K562 (cell line): Measurements from ENCODE around the gene IL10RB. TPM values are rescaled to one million over a fixed set of nuclear protein-coding genes. Genes with fewer than 3 reads are reported as not detected.

Source experiments
- AFF4 ChIP-seq: sonication (generic); formaldehyde crosslinking; IDR thresholded peaks from 2 replicates; pipeline ENCODE4 v1.8.0; 2023; ENCODE audit warnings: mild to moderate bottlenecking, missing genetic modification reagents
- CBFA2T3 ChIP-seq: fragments of 450-650 bp; IDR thresholded peaks from 2 replicates; pipeline ENCODE4 v1.6.1; 2017
- E2F8 ChIP-seq: fragments of 450-650 bp; IDR thresholded peaks from 2 replicates; pipeline ENCODE4 v1.7.1; 2018; ENCODE audit warnings: mild to moderate bottlenecking, low read depth; ENCODE audit not compliant: partially characterized antibody
- ELF2 ChIP-seq: fragments of 250-450 bp; sonication (Bioruptor Pico); IDR thresholded peaks from 2 replicates; pipeline ENCODE4 v1.5.0; 2021; ENCODE audit warnings: mild to moderate bottlenecking
- ESRRA ChIP-seq: fragments of 450-650 bp; IDR thresholded peaks from 2 replicates; pipeline ENCODE4 v1.6.1; 2014; ENCODE audit warnings: low read depth, mild to moderate bottlenecking, moderate library complexity, borderline replicate concordance
- ETV5 ChIP-seq: sonication (generic); formaldehyde crosslinking; IDR thresholded peaks from 2 replicates; pipeline ENCODE4 v1.4.0; 2020; ENCODE audit warnings: low read depth, mild to moderate bottlenecking, missing genetic modification reagents
- FOXM1 ChIP-seq, 2 experiments: fragments of 450-650 bp in 1 of 2; sonication (generic) in 1 of 2; formaldehyde crosslinking in 1 of 2; IDR thresholded peaks; 2 replicates each; pipeline versions ENCODE4 v1.6.1 to v1.9.0; 2017 to 2022; ENCODE audit warnings: low read depth in 2 of 2, mild to moderate bottlenecking in 2 of 2, missing genetic modification reagents in 1 of 2, moderate library complexity in 1 of 2
- HMG20A ChIP-seq: fragments of 450-650 bp; formaldehyde crosslinking; conservative IDR thresholded peaks from 2 replicates; pipeline ENCODE4 v1.4.0; 2020; ENCODE audit warnings: mild to moderate bottlenecking, mixed read lengths
- MCM5 ChIP-seq: fragments of 450-650 bp; IDR thresholded peaks from 2 replicates; pipeline ENCODE4 v1.6.1; 2016; ENCODE audit warnings: low read depth
- MYBL2 ChIP-seq, 2 experiments: fragments of 450-650 bp in 1 of 2; sonication (generic) in 1 of 2; formaldehyde crosslinking in 1 of 2; IDR thresholded peaks; 2 replicates each; pipeline versions ENCODE4 v1.6.1 to v1.8.1; 2017 to 2022; ENCODE audit warnings: borderline replicate concordance in 1 of 2, inconsistent platforms in 1 of 2, low read depth in 1 of 2, mild to moderate bottlenecking in 1 of 2, missing genetic modification reagents in 1 of 2, moderate library complexity in 1 of 2
- OTX1 ChIP-seq: fragments of 450-650 bp; formaldehyde crosslinking; IDR thresholded peaks from 2 replicates; pipeline ENCODE4 v1.4.0; 2022; ENCODE audit warnings: mild to moderate bottlenecking
- RBM39 ChIP-seq: fragments of 200-400 bp; formaldehyde crosslinking; optimal IDR thresholded peaks from 2 replicates; pipeline ENCODE3; 2018; ENCODE audit warnings: low read depth, low read length
- SMARCA4 ChIP-seq: fragments of 450-650 bp; IDR thresholded peaks from 2 replicates; pipeline ENCODE4 v1.6.1; 2016
- STAT5A ChIP-seq: IDR thresholded peaks from 2 replicates; pipeline ENCODE4 v1.6.1; 2012; ENCODE audit warnings: low read length, inconsistent platforms, borderline replicate concordance
- STAT5B ChIP-seq: fragments of 250-450 bp; sonication (Bioruptor Pico); IDR thresholded peaks from 2 replicates; pipeline ENCODE4 v1.8.0; 2021; ENCODE audit warnings: mild to moderate bottlenecking, inconsistent platforms
- TAL1 ChIP-seq: fragments of 450-650 bp; IDR thresholded peaks from 2 replicates; pipeline ENCODE4 v1.6.1; 2016; ENCODE audit warnings: mild to moderate bottlenecking
- TEAD1 ChIP-seq, 2 experiments: fragments of 450-650 bp in 1 of 2; sonication (generic) in 1 of 2; formaldehyde crosslinking; IDR thresholded peaks; 2 replicates each; pipeline versions ENCODE4 v1.4.0 to v1.8.0; 2020 to 2022; ENCODE audit warnings: mild to moderate bottlenecking in 2 of 2, missing genetic modification reagents in 1 of 2
- ZBTB34 ChIP-seq: fragments of 250-450 bp; sonication (Bioruptor Pico); IDR thresholded peaks from 2 replicates; pipeline ENCODE4 v1.8.0; 2021; ENCODE audit warnings: mild to moderate bottlenecking, moderate library complexity
- ZBTB8A ChIP-seq: fragments of 450-650 bp; IDR thresholded peaks from 2 replicates; pipeline ENCODE4 v1.6.1; 2018; ENCODE audit warnings: mild to moderate bottlenecking, moderate library complexity; ENCODE audit not compliant: partially characterized antibody
- polyA plus RNA-seq, 8 experiments: library from polyadenylated mRNA; depleted of rRNA in 4 of 8; stranded (reverse) in 5 of 8; unstranded in 3 of 8; fragments of >200 nt; fragmentation: Nextera tagmentation in 2 of 8; fragmentation: Illumina TruSeq in 1 of 8; extraction: Ambion mirVana in 2 of 8; extraction: Trizol in 1 of 8; gene quantifications; 2 replicates each; pipeline versions ENCODE4 v1.2.1 to v1.2.3, GENCODE V29; 2011 to 2014; ENCODE audit warnings: inconsistent platforms in 1 of 8, missing spikeins in 1 of 8
- total RNA-seq, 7 experiments: library from RNA; depleted of rRNA in 6 of 7; stranded (reverse); fragments of >200 nt in 6 of 7; fragmentation: Illumina TruSeq in 2 of 7; extraction: Trizol in 2 of 7; gene quantifications; 2 replicates each; pipeline versions ENCODE4 v1.2.1 to v1.2.3, GENCODE V29; 2011 to 2021; ENCODE audit warnings: low replicate concordance in 1 of 7

IL10RB gene
- total and polyA plus RNA-seq, 9 of the 15 experiments (the other 6 are each of a cell fraction or from before 2014, with no cell fraction given): 10.9 to 33.8 (median 23.0) TPM

- TF ChIP-seq SMARCA4 (no peak), ELF2 (CRISPR knock-in tag) (peak; percentile 89), ESRRA (no peak), RBM39 (no peak), STAT5A (no peak), TAL1 (no peak), ZBTB8A (no peak), STAT5B (no peak), CBFA2T3 (no peak), MCM5 (no peak), MYBL2 (IDR thresholded peaks at IDR 0.05; ENCODE audit: low read depth) (no peak), MYBL2 (CRISPR knock-in tag; IDR thresholded peaks at IDR 0.05; ENCODE audit: borderline replicate concordance) (no peak), TEAD1 (CRISPR knock-in tag; IDR thresholded peaks at IDR 0.05) (no peak), ZBTB34 (CRISPR knock-in tag) (no peak), E2F8 (peak; percentile 18), FOXM1 (IDR thresholded peaks at IDR 0.05; ENCODE audit: low read depth) (no peak), FOXM1 (CRISPR knock-in tag; IDR thresholded peaks at IDR 0.05; ENCODE audit: low read depth) (no peak), ETV5 (CRISPR knock-in tag) (peak; percentile 74; the same call in 1 of the 2 replicates), OTX1 (CRISPR knock-in tag) (0 out of 2 replicates have a peak, but pooled peaks have one; percentile 29), AFF4 (CRISPR knock-in tag) (no peak), HMG20A (CRISPR knock-in tag) (no peak)
Observed at GRCh38 chr21:33266050-33266788, at the start of gene IL10RB (continued).
